Effector memory CD4-positive, alpha-beta T cell (primary cell): ENCODE results near the gene HPN.

ENCODE experiments used
- DNase-seq, 3 donors: peaks; one replicate each; pipeline ENCODE4 v3.0.0-alpha.2; 2020
- H3K27ac ChIP-seq: 2 replicates; pipeline ENCODE4 v1.7.0; 2013; ENCODE audit warnings: mild to moderate bottlenecking, low read length, moderate library complexity; ENCODE audit not compliant: insufficient read depth, poor library complexity, severe bottlenecking
- H3K27me3 ChIP-seq: replicated peaks from 2 replicates; pipeline ENCODE4 v1.7.0; 2013; ENCODE audit warnings: mild to moderate bottlenecking, low read length; ENCODE audit not compliant: insufficient read depth, control insufficient read depth, poor library complexity, severe bottlenecking
- H3K36me3 ChIP-seq: 2 replicates; pipeline ENCODE4 v1.7.0; 2013; ENCODE audit warnings: mild to moderate bottlenecking, low read length, moderate library complexity; ENCODE audit not compliant: control insufficient read depth, insufficient read depth
- H3K4me1 ChIP-seq: 2 replicates; pipeline ENCODE4 v1.7.0; 2013; ENCODE audit warnings: low read length, mild to moderate bottlenecking; ENCODE audit not compliant: control insufficient read depth, insufficient read depth, poor library complexity, severe bottlenecking
- H3K4me3 ChIP-seq: 2 replicates; pipeline ENCODE4 v1.7.0; 2013; ENCODE audit warnings: low read length, low read depth, mild to moderate bottlenecking; ENCODE audit not compliant: insufficient read depth, poor library complexity, severe bottlenecking
- H3K9me3 ChIP-seq: 2 replicates; pipeline ENCODE4 v1.7.0; 2013; ENCODE audit warnings: mild to moderate bottlenecking, low read length, moderate library complexity; ENCODE audit not compliant: control insufficient read depth

Gene HPN

DNA sequence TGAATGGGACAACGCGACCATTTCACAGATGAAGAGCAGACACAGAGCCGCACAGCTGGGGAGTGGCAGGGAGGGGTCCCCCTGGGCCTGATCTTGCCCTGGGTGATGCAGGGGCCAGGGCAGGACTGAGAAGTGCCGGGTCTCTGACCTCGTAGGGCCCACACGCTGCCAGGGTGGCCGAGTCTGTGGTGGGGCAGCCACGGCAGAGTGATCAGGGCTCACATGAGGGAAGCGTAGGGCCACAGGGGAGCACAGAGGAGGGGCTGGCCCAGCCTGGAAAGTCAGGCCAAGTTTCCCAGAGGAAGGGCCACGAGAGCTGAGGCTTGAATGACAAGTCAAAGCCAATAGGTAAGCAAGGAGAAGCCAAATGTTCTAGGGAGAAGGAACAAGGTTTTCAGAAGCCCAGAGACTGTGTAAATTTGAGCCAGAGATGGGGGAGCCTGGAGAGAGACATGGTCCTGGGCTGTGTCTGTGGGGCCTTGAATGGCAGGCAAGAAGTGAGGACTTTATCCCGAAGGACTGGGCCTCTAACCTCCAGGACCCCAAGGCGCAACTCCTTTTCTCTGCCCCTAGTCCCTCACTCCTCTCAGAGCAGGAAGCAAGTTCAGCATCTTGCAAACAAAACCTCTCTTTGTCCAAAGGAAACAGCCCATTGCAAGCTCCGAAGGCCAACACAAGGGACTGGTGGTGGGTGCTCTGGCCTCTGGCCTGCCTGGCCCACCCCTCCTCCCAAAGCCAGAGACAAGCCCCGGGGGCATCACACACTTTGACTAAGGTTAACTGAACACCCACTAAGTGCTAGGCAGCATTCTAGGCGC, 42.4 kb downstream of the HPN start:
- Histone ChIP-seq H3K27me3 (no peaks in the 10 kb centered on the region), H3K4me1 (no peaks in the 10 kb centered on the region), H3K4me3 (no peak overlapping the region), H3K27ac (no peak overlapping the region), H3K9me3 (no peaks in the 10 kb centered on the region), H3K36me3 (no peaks in the 10 kb centered on the region)
- no peak for DNase-seq

DNA sequence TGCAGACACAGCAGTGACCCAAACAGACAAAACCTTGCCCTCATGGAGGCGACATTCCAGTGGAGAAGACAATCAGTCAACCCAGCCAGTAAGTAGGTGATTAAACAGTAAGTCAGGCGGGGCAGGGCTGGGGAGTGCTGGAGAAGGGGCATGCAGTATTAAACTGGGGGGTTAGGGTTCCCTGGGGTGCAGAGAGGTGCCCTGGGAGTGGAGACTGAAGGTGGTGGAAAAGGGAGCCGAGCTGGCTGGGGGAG, 42.9 kb downstream of the HPN start:
- Histone ChIP-seq H3K27ac (no peak overlapping the region), H3K4me3 (no peak overlapping the region), H3K36me3 (no peaks in the 10 kb centered on the region), H3K27me3 (no peaks in the 10 kb centered on the region), H3K9me3 (no peaks in the 10 kb centered on the region), H3K4me1 (no peaks in the 10 kb centered on the region)
- DNase-seq = no peak

DNA sequence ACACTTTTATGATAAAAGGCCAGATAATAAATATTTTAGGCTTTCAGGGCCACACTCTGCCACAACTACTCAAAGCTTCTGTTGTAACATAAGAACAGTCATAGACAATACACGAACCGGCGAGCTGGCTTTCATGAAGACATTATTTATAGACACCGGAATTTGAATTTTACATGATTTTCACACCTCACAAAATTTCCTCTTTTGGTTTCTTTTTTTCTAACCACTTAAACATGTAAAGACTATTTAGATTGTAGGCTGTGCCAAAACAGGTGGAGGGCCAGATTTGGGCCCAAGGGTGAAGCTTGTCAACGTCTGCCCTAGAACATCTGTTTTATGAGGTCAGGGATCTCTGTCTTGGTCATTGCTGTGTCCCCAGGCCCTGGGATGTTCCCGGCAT, 44.4 kb downstream of the HPN start:
- Histone ChIP-seq H3K4me3 (no peak overlapping the region), H3K27ac (no peak overlapping the region), H3K9me3 (no peaks in the 10 kb centered on the region), H3K27me3 (peaks cover 5% of the 10 kb centered on the region), H3K4me1 (no peaks in the 10 kb centered on the region), H3K36me3 (no peaks in the 10 kb centered on the region)
- no peak for DNase-seq

DNA sequence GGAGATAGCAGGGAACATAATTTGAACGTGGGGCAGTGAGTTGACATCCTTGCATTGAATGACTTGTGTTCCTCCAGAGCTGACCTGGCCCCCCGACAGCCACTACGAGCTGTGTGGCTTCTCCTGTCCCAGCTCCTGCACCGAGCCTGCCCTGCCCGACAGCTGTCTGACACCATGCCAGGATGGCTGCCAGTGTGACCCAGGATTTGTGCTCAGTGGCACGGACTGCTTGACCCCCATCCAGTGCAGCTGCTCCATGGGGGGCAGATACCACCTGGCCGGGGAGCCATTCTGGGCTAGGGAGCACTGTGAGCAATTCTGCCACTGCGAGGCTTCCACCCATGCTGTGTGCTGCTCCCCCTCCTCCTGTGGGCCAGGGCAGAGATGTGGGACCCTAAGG, 44.9 kb downstream of the HPN start:
- DNase-seq = no peak
- Histone ChIP-seq H3K27me3 (peaks cover 5% of the 10 kb centered on the region), H3K9me3 (no peaks in the 10 kb centered on the region), H3K27ac (no peak overlapping the region), H3K4me1 (no peaks in the 10 kb centered on the region), H3K4me3 (no peak overlapping the region), H3K36me3 (no peaks in the 10 kb centered on the region)

DNA sequence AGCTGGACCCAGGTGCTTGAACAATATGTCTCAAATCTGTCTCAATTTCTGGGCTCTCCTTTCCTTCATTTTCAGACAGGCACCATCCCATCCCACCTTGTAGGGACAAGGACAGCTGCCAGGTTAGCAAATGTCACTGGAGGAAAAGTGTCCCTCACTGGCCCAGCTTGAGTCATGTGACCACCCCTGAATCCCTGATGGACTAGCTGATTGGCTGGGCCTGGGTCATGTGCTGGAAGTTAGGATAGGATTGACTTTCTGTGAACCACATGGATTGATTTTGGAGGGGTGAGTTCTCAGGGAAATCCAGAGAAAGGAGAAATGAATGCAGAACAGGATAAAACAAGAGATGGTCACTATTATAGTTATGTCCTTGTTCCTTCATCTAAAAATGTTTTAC, 45.9 kb downstream of the HPN start:
- Histone ChIP-seq H3K9me3 (no peaks in the 10 kb centered on the region), H3K27ac (no peak overlapping the region), H3K4me1 (no peaks in the 10 kb centered on the region), H3K4me3 (no peak overlapping the region), H3K27me3 (peaks cover 5% of the 10 kb centered on the region), H3K36me3 (no peaks in the 10 kb centered on the region)
- DNase-seq = no peak

DNA sequence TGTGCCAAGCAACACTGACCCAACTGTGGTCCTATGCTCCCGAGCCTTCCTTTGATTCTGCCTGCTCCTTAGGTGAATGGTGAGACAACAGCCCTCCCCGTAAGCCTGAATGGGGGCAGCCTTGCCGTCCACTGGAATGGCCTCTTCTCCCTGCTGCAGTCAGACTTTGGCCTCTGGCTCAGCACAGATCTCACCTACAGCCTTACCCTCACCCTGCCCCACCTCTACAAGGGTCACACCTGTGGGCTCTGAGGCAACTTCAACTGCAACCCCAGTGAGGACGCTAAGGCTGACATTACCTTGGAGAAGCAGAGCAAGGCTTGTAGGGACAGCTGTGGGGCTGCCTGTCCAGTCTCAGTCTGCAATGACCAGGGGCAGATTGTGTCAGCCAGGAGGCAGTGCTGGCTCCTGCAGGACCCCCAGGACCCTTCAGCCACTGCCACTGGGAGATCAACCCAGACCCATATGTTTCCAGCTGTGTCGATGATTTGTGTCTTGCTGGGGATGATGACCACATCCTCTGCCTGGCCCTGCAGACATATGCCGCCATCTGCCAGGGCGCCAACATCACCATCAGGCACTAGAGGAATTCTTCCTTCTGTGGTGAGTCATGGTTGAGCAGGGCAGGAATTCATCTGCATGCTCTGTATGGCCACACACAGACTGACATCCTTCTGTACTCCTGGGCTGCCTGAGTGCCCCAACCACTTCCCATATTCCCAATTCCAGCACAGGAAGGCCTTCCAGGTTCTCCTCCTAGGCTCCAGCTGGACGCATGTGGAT, 46.8 kb downstream of the HPN start:
- Histone ChIP-seq H3K4me3 (no peak overlapping the region), H3K4me1 (no peaks in the 10 kb centered on the region), H3K36me3 (no peaks in the 10 kb centered on the region), H3K27me3 (peaks cover 5% of the 10 kb centered on the region), H3K9me3 (no peaks in the 10 kb centered on the region), H3K27ac (no peak overlapping the region)
- DNase-seq = no peak

DNA sequence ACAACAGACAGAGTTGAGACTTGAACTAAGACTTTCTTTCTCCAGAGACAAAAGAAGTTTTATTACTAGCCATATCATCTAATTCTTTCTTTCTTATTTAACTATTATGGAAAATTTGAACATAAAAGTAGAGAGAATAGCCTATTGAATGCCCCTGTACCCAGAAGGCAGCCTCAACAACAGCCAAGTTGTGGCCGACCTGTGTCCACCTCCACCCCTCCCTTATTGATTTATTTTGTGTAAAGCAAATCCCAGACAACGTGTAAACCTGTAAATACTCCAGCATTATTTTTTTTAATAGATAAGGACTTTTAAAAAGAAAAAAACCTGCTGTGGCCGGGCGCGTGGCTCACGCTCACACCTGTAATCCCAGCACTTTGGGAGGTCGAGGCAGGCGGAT, 48.0 kb downstream of the HPN start:
- Histone ChIP-seq H3K27me3 (peaks cover 5% of the 10 kb centered on the region), H3K36me3 (no peaks in the 10 kb centered on the region), H3K4me3 (no peak overlapping the region), H3K27ac (no peak overlapping the region), H3K4me1 (no peaks in the 10 kb centered on the region), H3K9me3 (no peaks in the 10 kb centered on the region)
- no peak for DNase-seq

DNA sequence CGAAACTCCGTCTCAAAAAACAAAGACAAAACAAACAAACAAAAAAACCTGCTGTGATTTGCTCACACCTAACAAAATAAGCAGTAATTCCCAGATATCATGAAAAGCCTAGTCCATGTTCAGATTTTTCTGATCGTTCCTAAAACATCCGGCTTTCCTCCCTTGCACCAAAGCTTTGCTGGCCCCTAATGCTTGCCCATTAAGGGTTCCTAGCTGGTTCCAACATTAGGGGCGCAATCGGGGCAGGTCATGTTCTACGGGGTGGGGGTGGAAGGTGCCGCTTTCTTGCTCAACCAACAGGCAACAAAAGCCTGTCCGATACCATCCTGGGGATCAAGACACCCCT, 48.6 kb downstream of the HPN start:
- H3K4me1 ChIP-seq = no peaks in the 10 kb centered on the region
- no peak for DNase-seq
- H3K4me3 ChIP-seq = no peak overlapping the region
- no peaks in the 10 kb centered on the region for H3K36me3 ChIP-seq
- H3K27ac ChIP-seq = no peak overlapping the region
- no peaks in the 10 kb centered on the region for H3K9me3 ChIP-seq
- peaks cover 5% of the 10 kb centered on the region for H3K27me3 ChIP-seq

DNA sequence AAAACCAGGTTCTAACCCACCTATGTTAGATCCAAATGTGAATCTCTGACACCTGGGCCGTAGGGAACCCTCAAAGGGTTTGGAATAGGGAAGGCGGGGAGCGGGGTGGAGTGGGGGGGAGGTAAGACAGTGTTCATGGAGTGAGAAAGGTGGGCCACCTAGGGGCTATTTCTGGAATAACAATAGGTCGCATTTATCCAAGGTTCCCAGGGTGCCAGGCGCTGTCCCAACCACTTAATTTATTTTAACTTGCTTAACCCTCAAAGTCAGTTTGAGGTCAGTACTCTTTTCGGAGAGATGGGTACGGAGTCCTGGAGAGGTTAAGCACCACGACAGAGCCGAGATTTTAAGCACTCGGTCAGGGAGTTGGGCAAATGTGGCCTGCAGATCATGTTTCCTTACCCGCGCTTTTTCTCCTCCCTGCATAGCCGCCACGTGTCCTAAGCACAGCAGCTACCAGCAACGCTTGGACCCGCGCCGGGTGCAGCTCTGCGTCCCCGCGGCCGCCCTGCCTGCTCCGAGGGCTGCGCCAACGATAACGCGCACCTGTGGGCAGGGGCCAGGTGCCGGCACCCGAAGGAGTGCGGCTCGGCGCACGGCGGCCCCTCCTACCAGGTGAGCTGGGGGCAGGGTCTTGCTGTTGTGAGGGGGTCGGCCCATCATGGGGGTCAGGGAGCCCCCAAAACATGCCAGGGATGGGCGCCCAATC, 49.1 kb downstream of the HPN start:
- DNase-seq = peak in 1 of 3 donors; percentile 9
- peaks cover 5% of the 10 kb centered on the region for H3K27me3 ChIP-seq
- no peaks in the 10 kb centered on the region for H3K4me1 ChIP-seq
- H3K27ac ChIP-seq = no peak overlapping the region
- H3K9me3 ChIP-seq = no peaks in the 10 kb centered on the region
- H3K4me3 ChIP-seq = no peak overlapping the region
- H3K36me3 ChIP-seq = no peaks in the 10 kb centered on the region

DNA sequence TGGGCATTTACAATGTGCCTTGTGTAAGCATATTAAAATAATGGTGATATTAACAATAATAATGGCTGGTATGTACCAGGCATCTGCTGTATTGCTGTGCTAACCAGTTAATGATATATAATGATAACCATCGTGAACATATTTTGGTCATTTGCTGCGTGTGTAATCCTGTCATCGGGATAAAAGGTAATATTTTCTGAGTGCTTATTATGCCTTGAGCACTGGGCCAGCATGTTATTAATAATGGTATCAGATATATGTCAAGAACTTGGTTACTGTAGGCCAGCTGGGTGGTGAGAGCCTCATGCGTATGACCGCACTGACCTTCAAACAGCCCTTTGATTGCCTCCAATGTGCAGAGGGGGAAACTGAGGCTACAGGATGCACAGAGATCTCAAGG, 51.9 kb downstream of the HPN start:
- Histone ChIP-seq H3K4me3 (no peak overlapping the region), H3K4me1 (no peaks in the 10 kb centered on the region), H3K27ac (no peak overlapping the region), H3K9me3 (no peaks in the 10 kb centered on the region), H3K27me3 (peaks cover 5% of the 10 kb centered on the region), H3K36me3 (no peaks in the 10 kb centered on the region)
- no peak for DNase-seq
